Upper lobe of left lung (tissue), 4 donors: Measurements from ENCODE around the gene CD300LB.

Source experiments
- EP300 ChIP-seq, 4 donors: sonication (generic); formaldehyde crosslinking; IDR thresholded peaks; one replicate each; pipeline ENCODE4 v1.5.1; 2017; ENCODE audit warnings: antibody characterized with exemption in 4 of 4, control low read depth in 2 of 4
- POLR2A ChIP-seq, 4 donors: fragments of 450-650 bp; IDR thresholded peaks; one replicate each; pipeline ENCODE4 v1.5.1; 2016 to 2017; ENCODE audit warnings: antibody characterized with exemption in 4 of 4, mild to moderate bottlenecking in 2 of 4
- POLR2AphosphoS5 ChIP-seq, 2 donors: sonication (generic); formaldehyde crosslinking; IDR thresholded peaks; one replicate each; pipeline ENCODE4 v1.5.1; 2017; ENCODE audit warnings: antibody characterized with exemption in 2 of 2
- TF ChIP-seq, protein P1 (sequence below), 6 experiments: fragments of 450-650 bp in 4 of 6; fragments of 200-600 bp in 2 of 6; sonication (generic) in 2 of 6; IDR thresholded peaks; one replicate each; pipeline ENCODE4 v1.5.1; 2016 to 2019; ENCODE audit warnings: antibody characterized with exemption in 6 of 6

- TF ChIP-seq, protein P1, sequence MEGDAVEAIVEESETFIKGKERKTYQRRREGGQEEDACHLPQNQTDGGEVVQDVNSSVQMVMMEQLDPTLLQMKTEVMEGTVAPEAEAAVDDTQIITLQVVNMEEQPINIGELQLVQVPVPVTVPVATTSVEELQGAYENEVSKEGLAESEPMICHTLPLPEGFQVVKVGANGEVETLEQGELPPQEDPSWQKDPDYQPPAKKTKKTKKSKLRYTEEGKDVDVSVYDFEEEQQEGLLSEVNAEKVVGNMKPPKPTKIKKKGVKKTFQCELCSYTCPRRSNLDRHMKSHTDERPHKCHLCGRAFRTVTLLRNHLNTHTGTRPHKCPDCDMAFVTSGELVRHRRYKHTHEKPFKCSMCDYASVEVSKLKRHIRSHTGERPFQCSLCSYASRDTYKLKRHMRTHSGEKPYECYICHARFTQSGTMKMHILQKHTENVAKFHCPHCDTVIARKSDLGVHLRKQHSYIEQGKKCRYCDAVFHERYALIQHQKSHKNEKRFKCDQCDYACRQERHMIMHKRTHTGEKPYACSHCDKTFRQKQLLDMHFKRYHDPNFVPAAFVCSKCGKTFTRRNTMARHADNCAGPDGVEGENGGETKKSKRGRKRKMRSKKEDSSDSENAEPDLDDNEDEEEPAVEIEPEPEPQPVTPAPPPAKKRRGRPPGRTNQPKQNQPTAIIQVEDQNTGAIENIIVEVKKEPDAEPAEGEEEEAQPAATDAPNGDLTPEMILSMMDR (IDR thresholded peaks at IDR 0.05): no peak
- no peak for TF ChIP-seq POLR2A (IDR thresholded peaks at IDR 0.05)
- no peak for TF ChIP-seq POLR2AphosphoS5 (IDR thresholded peaks at IDR 0.05)
- no peak for TF ChIP-seq EP300 (IDR thresholded peaks at IDR 0.05)
Measured at GRCh38 chr17:74477411-74477810, 53.9 kb downstream of the CD300LB start.
